GM10248 (cell line): ENCODE measurements around the gene CCSAP.

Source experiments
- CTCF ChIA-PET: fragments of 300-600 bp; sonication (Branson Sonifier 250); formaldehyde crosslinking; extraction: SDS; loops from one replicate; lab custom pipeline; 2021; ENCODE audit warnings: antibody characterized with exemption; lab: Yijun Ruan, JAX
- POLR2A ChIA-PET: fragments of 350-650 bp; sonication (Branson Sonifier 250); formaldehyde crosslinking; extraction: SDS; loops from one replicate; lab custom pipeline; 2020; ENCODE audit warnings: antibody characterized with exemption; lab: Yijun Ruan, JAX
- DNase-seq: peaks from one replicate; pipeline ENCODE4 v3.0.0; 2012; ENCODE audit errors: extremely low spot score
- TF ChIP-seq, protein P1 (sequence below): IDR thresholded peaks from 2 replicates; pipeline ENCODE4 v1.5.1; 2012; ENCODE audit warnings: mild to moderate bottlenecking, low read depth; ENCODE audit errors: extremely low read depth, missing control alignments, control extremely low read depth

The CCSAP gene

DNA sequence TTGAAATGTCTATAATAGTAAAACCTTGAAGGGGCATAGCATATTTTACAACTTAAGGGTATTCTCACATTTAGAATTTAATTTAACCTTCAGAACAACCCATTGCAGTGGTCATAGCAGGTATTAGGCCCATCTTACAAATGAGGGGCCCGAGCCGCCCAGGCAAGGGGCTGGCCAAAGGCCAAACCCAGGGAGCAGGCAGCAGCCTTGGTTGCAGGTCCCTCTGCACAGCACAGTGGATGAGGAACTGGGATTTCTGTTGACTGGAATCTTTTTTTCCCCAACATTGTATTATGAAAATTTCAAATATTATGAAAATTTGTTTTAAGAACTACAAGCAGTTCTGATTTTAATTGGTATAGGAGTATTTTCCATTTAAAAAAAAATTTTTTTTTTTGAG lies 33.2 kb downstream of the CCSAP start:
- DNase-seq: no peak
- TF ChIP-seq, protein P1, sequence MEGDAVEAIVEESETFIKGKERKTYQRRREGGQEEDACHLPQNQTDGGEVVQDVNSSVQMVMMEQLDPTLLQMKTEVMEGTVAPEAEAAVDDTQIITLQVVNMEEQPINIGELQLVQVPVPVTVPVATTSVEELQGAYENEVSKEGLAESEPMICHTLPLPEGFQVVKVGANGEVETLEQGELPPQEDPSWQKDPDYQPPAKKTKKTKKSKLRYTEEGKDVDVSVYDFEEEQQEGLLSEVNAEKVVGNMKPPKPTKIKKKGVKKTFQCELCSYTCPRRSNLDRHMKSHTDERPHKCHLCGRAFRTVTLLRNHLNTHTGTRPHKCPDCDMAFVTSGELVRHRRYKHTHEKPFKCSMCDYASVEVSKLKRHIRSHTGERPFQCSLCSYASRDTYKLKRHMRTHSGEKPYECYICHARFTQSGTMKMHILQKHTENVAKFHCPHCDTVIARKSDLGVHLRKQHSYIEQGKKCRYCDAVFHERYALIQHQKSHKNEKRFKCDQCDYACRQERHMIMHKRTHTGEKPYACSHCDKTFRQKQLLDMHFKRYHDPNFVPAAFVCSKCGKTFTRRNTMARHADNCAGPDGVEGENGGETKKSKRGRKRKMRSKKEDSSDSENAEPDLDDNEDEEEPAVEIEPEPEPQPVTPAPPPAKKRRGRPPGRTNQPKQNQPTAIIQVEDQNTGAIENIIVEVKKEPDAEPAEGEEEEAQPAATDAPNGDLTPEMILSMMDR: no peak
- CTCF ChIA-PET: interaction anchor here (1.0 kb wide), 1 partner anchor 17 kb away, joined by 3 read pairs; no protein-coding TSS in a partner anchor
- POLR2A ChIA-PET: no interaction called here

DNA sequence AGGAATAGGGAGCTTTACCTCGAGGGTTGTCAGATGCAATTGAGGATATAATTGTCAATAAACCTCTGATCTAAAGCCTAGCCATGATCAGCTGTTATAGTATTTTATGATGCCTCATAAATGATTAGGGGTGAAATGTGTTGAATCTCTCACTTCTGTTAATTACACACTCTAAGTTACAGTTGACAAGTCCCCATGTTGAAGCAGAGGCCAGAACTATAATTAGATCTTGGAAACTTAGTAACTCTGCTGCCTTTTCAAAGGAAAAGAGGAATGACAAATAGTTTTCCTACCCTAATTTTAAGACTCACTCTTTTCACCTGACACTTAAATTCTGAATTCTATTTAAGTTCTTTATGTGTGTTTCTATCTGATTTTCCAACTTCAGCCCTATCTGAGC lies 33.8 kb downstream of the CCSAP start:
- TF ChIP-seq, protein P1: no peak
- DNase-seq: no peak
- ChIA-PET CTCF (no interaction called here), POLR2A (no interaction called here)

GRCh38 chr1:229305392-229305791 lies 37.5 kb downstream of the CCSAP start:
- ChIA-PET POLR2A (no interaction called here), CTCF (interaction anchor here (1.5 kb wide), 1 partner anchor 10 kb away, joined by 3 read pairs; no protein-coding TSS in a partner anchor)
- TF ChIP-seq, protein P1: no peak
- no peak for DNase-seq

- ChIA-PET CTCF (interaction anchor here (1.3 to 1.5 kb wide), 2 partner anchors 11 kb away, joined by 3 read pairs; no protein-coding TSS in a partner anchor), POLR2A (no interaction called here)
- TF ChIP-seq, protein P1: no peak
- DNase-seq: no peak
These were observed 39.0 kb downstream of the CCSAP start for GRCh38 chr1:229303855-229304254.

- CTCF ChIA-PET: interaction anchor here (1.3 kb wide), 1 partner anchor 10 kb away, joined by 3 read pairs; no protein-coding TSS in a partner anchor
- DNase-seq: no peak
- POLR2A ChIA-PET: no interaction called here
- TF ChIP-seq, protein P1: no peak
These were observed 40.1 kb downstream of the CCSAP start for GRCh38 chr1:229302740-229303139.

DNA sequence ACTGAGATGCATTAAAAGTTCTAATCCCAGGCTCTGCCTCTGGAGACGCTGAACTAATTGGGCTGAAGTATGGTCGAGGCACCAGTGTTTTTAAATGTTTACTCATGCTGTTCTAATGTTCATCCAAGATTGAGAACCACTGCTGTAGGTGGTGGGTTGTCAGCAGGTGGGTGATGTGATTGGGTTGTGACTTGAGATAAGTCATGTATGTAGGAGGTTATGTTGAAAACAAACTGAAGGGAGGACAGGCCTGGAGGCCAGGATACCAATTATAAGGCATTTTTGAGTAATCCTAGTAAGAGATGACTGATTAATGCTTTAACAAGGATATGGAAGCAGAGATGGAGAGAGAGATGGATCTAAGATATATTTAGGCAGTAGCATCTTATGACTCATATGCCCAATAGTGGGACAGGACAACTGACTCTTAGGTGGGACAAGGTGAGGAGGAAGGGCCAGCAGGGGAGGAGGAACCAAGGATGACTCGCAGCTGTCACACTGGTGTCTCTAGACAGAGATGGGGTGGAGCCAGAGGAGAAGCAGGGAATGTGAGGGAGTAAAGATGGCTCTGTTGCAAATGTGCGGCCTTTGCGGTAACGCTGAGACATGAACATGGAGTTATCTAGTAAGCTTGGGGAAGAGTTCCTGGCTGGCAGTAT lies 42.6 kb downstream of the CCSAP start:
- TF ChIP-seq, protein P1: no peak
- DNase-seq: no peak
- POLR2A ChIA-PET: no interaction called here
- CTCF ChIA-PET: interaction anchor here (0.9 to 1.9 kb wide), 3 partner anchors 10 to 42 kb away, joined by 3 to 8 read pairs (median 4); no protein-coding TSS in a partner anchor
